K562 (cell line): ENCODE data around the gene MECP2. TPM values are rescaled to one million over a fixed set of nuclear protein-coding genes. Genes with fewer than 3 reads are reported as not detected.

Experiments used
- CBFB ChIP-seq: sonication (generic); formaldehyde crosslinking; IDR thresholded peaks from 2 replicates; pipeline ENCODE4 v1.4.0; 2020; ENCODE audit warnings: mild to moderate bottlenecking, missing genetic modification reagents
- CCNT2 ChIP-seq: IDR thresholded peaks from 2 replicates; pipeline ENCODE4 v1.6.1; 2011; ENCODE audit warnings: borderline replicate concordance, low read depth, mild to moderate bottlenecking, moderate library complexity, mixed read lengths, low read length; ENCODE audit not compliant: insufficient read length; ENCODE audit errors: extremely low read depth
- JUND ChIP-seq, 2 experiments: IDR thresholded peaks; 2 replicates in 1 of 2; 3 replicates in 1 of 2; pipeline ENCODE4 v1.6.1; 2011; ENCODE audit warnings: borderline replicate concordance in 2 of 2, low read depth in 2 of 2, low read length in 2 of 2, improper control_type of control experiment in 1 of 2, missing biosample characterization in 1 of 2, missing genetic modification characterization in 1 of 2, missing genetic modification reagents in 1 of 2
- MAZ ChIP-seq, 2 experiments: fragments of 450-650 bp in 1 of 2; sonication (generic) in 1 of 2; formaldehyde crosslinking; IDR thresholded peaks in 1 of 2; conservative IDR thresholded peaks in 1 of 2; 2 replicates each; pipeline versions ENCODE4 v1.4.0 to v1.5.0; 2020; ENCODE audit warnings: mild to moderate bottlenecking in 1 of 2, missing genetic modification reagents in 1 of 2
- NCOA6 ChIP-seq: fragments of 450-650 bp; IDR thresholded peaks from 2 replicates; pipeline ENCODE4 v1.6.1; 2017; ENCODE audit warnings: mild to moderate bottlenecking
- PHF8 ChIP-seq: fragments of 200-600 bp; sonication (generic); IDR thresholded peaks from 2 replicates; pipeline ENCODE4 v1.6.1; 2012; ENCODE audit warnings: mixed run types, mild to moderate bottlenecking, inconsistent platforms, low read length, moderate library complexity, borderline replicate concordance
- POLR2G ChIP-seq: fragments of 200-400 bp; formaldehyde crosslinking; IDR thresholded peaks from 2 replicates; pipeline ENCODE4 v1.6.1; 2017; ENCODE audit warnings: low read depth, mild to moderate bottlenecking, antibody characterized with exemption, low read length, moderate library complexity
- POLR2H ChIP-seq: IDR thresholded peaks from 2 replicates; pipeline ENCODE4 v1.6.1; 2016; ENCODE audit warnings: missing genetic modification characterization, low read depth, mild to moderate bottlenecking, control low read depth, missing compliant biosample characterization, moderate library complexity
- RBM34 ChIP-seq: fragments of 200-400 bp; formaldehyde crosslinking; IDR thresholded peaks from 2 replicates; pipeline ENCODE4 v1.6.1; 2018; ENCODE audit warnings: low read length, borderline replicate concordance; ENCODE audit not compliant: insufficient read depth
- SMAD3 ChIP-seq: fragments of 450-650 bp; formaldehyde crosslinking; conservative IDR thresholded peaks from 2 replicates; pipeline ENCODE4 v1.4.0; 2020; ENCODE audit warnings: mild to moderate bottlenecking
- SP1 ChIP-seq: sonication (generic); formaldehyde crosslinking; IDR thresholded peaks from 2 replicates; pipeline ENCODE4 v1.8.1; 2022; ENCODE audit warnings: mild to moderate bottlenecking, missing genetic modification reagents
- SP2 ChIP-seq: IDR thresholded peaks from 2 replicates; pipeline ENCODE4 v1.6.1; 2011; ENCODE audit warnings: mild to moderate bottlenecking, low read depth, low read length, moderate library complexity; ENCODE audit not compliant: poor library complexity, severe bottlenecking; ENCODE audit errors: extremely low read depth
- TAF1 ChIP-seq: IDR thresholded peaks from 2 replicates; pipeline ENCODE4 v1.6.1; 2011; ENCODE audit warnings: mild to moderate bottlenecking, low read length, moderate library complexity; ENCODE audit not compliant: insufficient read depth, control insufficient read depth, severe bottlenecking; ENCODE audit errors: extremely low read depth
- TFAP4 ChIP-seq: sonication (generic); formaldehyde crosslinking; IDR thresholded peaks from 2 replicates; pipeline ENCODE4 v1.8.0; 2022; ENCODE audit warnings: missing genetic modification reagents, mild to moderate bottlenecking, moderate library complexity, borderline replicate concordance
- ZNF589 ChIP-seq: fragments of 200-800 bp; sonication (Bioruptor generic); IDR thresholded peaks from 2 replicates; pipeline ENCODE4 v1.6.1; 2016; ENCODE audit warnings: low read depth, missing genetic modification characterization, missing compliant biosample characterization
- polyA plus RNA-seq, 8 experiments: library from polyadenylated mRNA; depleted of rRNA in 4 of 8; stranded (reverse) in 5 of 8; unstranded in 3 of 8; fragments of >200 nt; fragmentation: Nextera tagmentation in 2 of 8; fragmentation: Illumina TruSeq in 1 of 8; extraction: Ambion mirVana in 2 of 8; extraction: Trizol in 1 of 8; gene quantifications; 2 replicates each; pipeline versions ENCODE4 v1.2.1 to v1.2.3, GENCODE V29; 2011 to 2014; ENCODE audit warnings: inconsistent platforms in 1 of 8, missing spikeins in 1 of 8
- total RNA-seq, 7 experiments: library from RNA; depleted of rRNA in 6 of 7; stranded (reverse); fragments of >200 nt in 6 of 7; fragmentation: Illumina TruSeq in 2 of 7; extraction: Trizol in 2 of 7; gene quantifications; 2 replicates each; pipeline versions ENCODE4 v1.2.1 to v1.2.3, GENCODE V29; 2011 to 2021; ENCODE audit warnings: low replicate concordance in 1 of 7
- TF ChIP-seq, protein P1 (sequence below), 2 experiments: IDR thresholded peaks; 2 replicates each; pipeline ENCODE4 v1.6.1; 2011; ENCODE audit warnings: borderline replicate concordance in 1 of 2, control low read depth in 1 of 2, low read depth in 1 of 2, low read length in 1 of 2, mild to moderate bottlenecking in 1 of 2, mixed read lengths in 1 of 2, moderate library complexity in 1 of 2; ENCODE audit not compliant: insufficient read depth in 1 of 2, insufficient read length in 1 of 2, poor library complexity in 1 of 2, severe bottlenecking in 1 of 2; ENCODE audit errors: extremely low read depth in 1 of 2
- TF ChIP-seq, protein P2 (sequence below): fragments of 450-650 bp; IDR thresholded peaks from 2 replicates; pipeline ENCODE4 v1.6.1; 2016

MECP2 gene
- total and polyA plus RNA-seq, 9 of the 15 experiments (the other 6 are each of a cell fraction or from before 2014, with no cell fraction given) = 2.1 to 50.9 (median 30.5) TPM

- TF ChIP-seq TFAP4 (CRISPR knock-in tag) = peak; percentile 88
- peak; percentile 35 for TF ChIP-seq CCNT2
- TF ChIP-seq TAF1 = peak; percentile 73
- TF ChIP-seq POLR2H (tag) = peak; percentile 56
- TF ChIP-seq JUND (IDR thresholded peaks at IDR 0.05; ENCODE audit: borderline replicate concordance, low read depth, low read length) = 0 out of 2 replicates have a peak, but pooled peaks have one; percentile 10
- no peak for TF ChIP-seq JUND (tag; IDR thresholded peaks at IDR 0.05; ENCODE audit: borderline replicate concordance, low read depth, low read length)
- TF ChIP-seq SP1 (CRISPR knock-in tag) = peak; percentile 73
- no peak for TF ChIP-seq RBM34
- no peak for TF ChIP-seq CBFB (CRISPR knock-in tag)
- TF ChIP-seq, protein P1, sequence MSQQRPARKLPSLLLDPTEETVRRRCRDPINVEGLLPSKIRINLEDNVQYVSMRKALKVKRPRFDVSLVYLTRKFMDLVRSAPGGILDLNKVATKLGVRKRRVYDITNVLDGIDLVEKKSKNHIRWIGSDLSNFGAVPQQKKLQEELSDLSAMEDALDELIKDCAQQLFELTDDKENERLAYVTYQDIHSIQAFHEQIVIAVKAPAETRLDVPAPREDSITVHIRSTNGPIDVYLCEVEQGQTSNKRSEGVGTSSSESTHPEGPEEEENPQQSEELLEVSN (IDR thresholded peaks at IDR 0.05; ENCODE audit: borderline replicate concordance in 1 of 2, extremely low read depth in 1 of 2, insufficient read depth in 1 of 2, insufficient read length in 1 of 2, low read depth in 1 of 2, low read length in 1 of 2, poor library complexity in 1 of 2, severe bottlenecking in 1 of 2) = peak in 1 of 2 experiments; percentile 33
- TF ChIP-seq, protein P2, sequence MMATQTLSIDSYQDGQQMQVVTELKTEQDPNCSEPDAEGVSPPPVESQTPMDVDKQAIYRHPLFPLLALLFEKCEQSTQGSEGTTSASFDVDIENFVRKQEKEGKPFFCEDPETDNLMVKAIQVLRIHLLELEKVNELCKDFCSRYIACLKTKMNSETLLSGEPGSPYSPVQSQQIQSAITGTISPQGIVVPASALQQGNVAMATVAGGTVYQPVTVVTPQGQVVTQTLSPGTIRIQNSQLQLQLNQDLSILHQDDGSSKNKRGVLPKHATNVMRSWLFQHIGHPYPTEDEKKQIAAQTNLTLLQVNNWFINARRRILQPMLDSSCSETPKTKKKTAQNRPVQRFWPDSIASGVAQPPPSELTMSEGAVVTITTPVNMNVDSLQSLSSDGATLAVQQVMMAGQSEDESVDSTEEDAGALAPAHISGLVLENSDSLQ = peak; percentile 98
- peak; percentile 39; the same call in 1 of the 2 replicates for TF ChIP-seq PHF8
- no peak for TF ChIP-seq SMAD3 (CRISPR knock-in tag)
- TF ChIP-seq SP2 = peak; percentile 71
- TF ChIP-seq MAZ (CRISPR knock-in tag; conservative IDR thresholded peaks at IDR 0.05 in 1 of 2, IDR thresholded peaks at IDR 0.05 in 1 of 2) = peak in 1 of 2 experiments; percentile 80; a peak in 3 of 4 replicates
- no peak for TF ChIP-seq NCOA6
- TF ChIP-seq ZNF589 (CRISPR knock-in tag) = 0 out of 2 replicates have a peak, but pooled peaks have one; percentile 49
- peak; percentile 81 for TF ChIP-seq POLR2G
Observed at GRCh38 chrX:154097589-154098541, at the start of gene MECP2 (continued).
